ENCODE data around the gene VTCN1.
"Not testable (repeated sequence)": the region's sequence is repeated elsewhere in the genome, so short reads cannot be mapped to it uniquely, and the experiment has no call there.

The VTCN1 gene

GRCh38 chr1:117210831-117211261, at the start of gene VTCN1:
VTCN1 (minus strand) TSS chr1:117210927; CDS start chr1:117210855, 72 bp downstream.
- no peak for DNase-seq

- no peak for DNase-seq
Observed at GRCh38 chr1:117258791-117259190, 48.1 kb upstream of the VTCN1 start.

GRCh38 chr1:117258075-117258474, 47.3 kb upstream of the VTCN1 start:
- not testable (repeated sequence) for DNase-seq

- DNase-seq: no peak
Observed at GRCh38 chr1:117257291-117257690, 46.6 kb upstream of the VTCN1 start.

GRCh38 chr1:117250061-117250606, 39.4 kb upstream of the VTCN1 start:
- DNase-seq: no peak

- no peak for DNase-seq
Observed at GRCh38 chr1:117244971-117245370, 34.2 kb upstream of the VTCN1 start.

GRCh38 chr1:117244306-117244705, 33.6 kb upstream of the VTCN1 start:
- no peak for DNase-seq

GRCh38 chr1:117241512-117241911, 30.8 kb upstream of the VTCN1 start:
- no peak for DNase-seq

- no peak for DNase-seq
Observed at GRCh38 chr1:117240547-117240946, 29.8 kb upstream of the VTCN1 start.

- DNase-seq: no peak
Observed at GRCh38 chr1:117239467-117239866, 28.7 kb upstream of the VTCN1 start.

- DNase-seq: no peak
Observed at GRCh38 chr1:117237726-117238381, 27.1 kb upstream of the VTCN1 start.

GRCh38 chr1:117235863-117236465, 25.2 kb upstream of the VTCN1 start:
- DNase-seq: no peak

GRCh38 chr1:117232531-117232930, 21.8 kb upstream of the VTCN1 start:
- no peak for DNase-seq

GRCh38 chr1:117231748-117232373, 21.1 kb upstream of the VTCN1 start:
- DNase-seq: no peak

- DNase-seq: no peak
Observed at GRCh38 chr1:117231312-117231711, 20.6 kb upstream of the VTCN1 start.

- no peak for DNase-seq
Observed at GRCh38 chr1:117229217-117229616, 18.5 kb upstream of the VTCN1 start.

- DNase-seq: no peak
Observed at GRCh38 chr1:117225931-117226330, 15.2 kb upstream of the VTCN1 start.

- no peak for DNase-seq
Observed at GRCh38 chr1:117216718-117217117, 6.0 kb upstream of the VTCN1 start.

GRCh38 chr1:117215733-117216462, 5.2 kb upstream of the VTCN1 start:
- no peak for DNase-seq

- DNase-seq: no peak
Observed at GRCh38 chr1:117215019-117215418, 4.3 kb upstream of the VTCN1 start.

GRCh38 chr1:117213046-117213445, 2.3 kb upstream of the VTCN1 start:
- DNase-seq: no peak

GRCh38 chr1:117210386-117210785, 341 bp downstream of the VTCN1 start:
- no peak for DNase-seq

- no peak for DNase-seq
Observed at GRCh38 chr1:117209094-117209493, 1.6 kb downstream of the VTCN1 start.

Data from activated gamma-delta T cell treated with Interleukin-2 at 50 U/mL for 16 hours (primary cell).